WTC11 (cell line): ENCODE data around the gene NOC2L. TPM values are rescaled to one million over a fixed set of nuclear protein-coding genes. Genes with fewer than 3 reads are reported as not detected.

Experiments
- E2F4 ChIP-seq: sonication (generic); formaldehyde crosslinking; IDR thresholded peaks from 2 replicates; pipeline ENCODE4 v1.8.1; 2022; ENCODE audit warnings: low read depth, mild to moderate bottlenecking, moderate library complexity, missing genetic modification reagents, borderline replicate concordance
- ELF4 ChIP-seq: sonication (generic); formaldehyde crosslinking; IDR thresholded peaks from 2 replicates; pipeline ENCODE4 v1.8.1; 2022; ENCODE audit warnings: low read depth, mild to moderate bottlenecking, moderate library complexity, missing genetic modification reagents
- ETV6 ChIP-seq: sonication (generic); formaldehyde crosslinking; IDR thresholded peaks from 2 replicates; pipeline ENCODE4 v1.8.1; 2022; ENCODE audit warnings: mild to moderate bottlenecking, missing genetic modification reagents
- FOXJ3 ChIP-seq: sonication (generic); formaldehyde crosslinking; IDR thresholded peaks from 2 replicates; pipeline ENCODE4 v1.9.0; 2021; ENCODE audit warnings: missing genetic modification reagents, mild to moderate bottlenecking, borderline replicate concordance
- GRHL2 ChIP-seq: fragments of 250-450 bp; sonication (Bioruptor Pico); IDR thresholded peaks from 2 replicates; pipeline ENCODE4 v1.8.0; 2022; ENCODE audit warnings: mild to moderate bottlenecking, moderate library complexity; ENCODE audit not compliant: insufficient replicate concordance, severe bottlenecking
- HMGA2 ChIP-seq: fragments of 250-450 bp; sonication (Bioruptor Pico); IDR thresholded peaks from 2 replicates; pipeline ENCODE4 v1.4.0; 2021; ENCODE audit warnings: mild to moderate bottlenecking, moderate library complexity
- JAZF1 ChIP-seq: fragments of 250-450 bp; sonication (Bioruptor Pico); IDR thresholded peaks from 2 replicates; pipeline ENCODE4 v1.9.0; 2021; ENCODE audit warnings: moderate library complexity, mild to moderate bottlenecking, inconsistent platforms
- MXD4 ChIP-seq: fragments of 250-450 bp; sonication (Bioruptor Pico); IDR thresholded peaks from 2 replicates; pipeline ENCODE4 v1.8.0; 2021; ENCODE audit warnings: mild to moderate bottlenecking, moderate library complexity, borderline replicate concordance
- NFATC4 ChIP-seq: fragments of 250-450 bp; sonication (Bioruptor Pico); IDR thresholded peaks from 2 replicates; pipeline ENCODE4 v1.9.0; 2021; ENCODE audit warnings: mild to moderate bottlenecking
- NFE2L1 ChIP-seq: sonication (generic); formaldehyde crosslinking; IDR thresholded peaks from 2 replicates; pipeline ENCODE4 v1.8.1; 2023; ENCODE audit warnings: missing genetic modification reagents
- OVOL2 ChIP-seq: fragments of 250-450 bp; sonication (Bioruptor Pico); IDR thresholded peaks from 2 replicates; pipeline ENCODE4 v1.9.0; 2021; ENCODE audit warnings: mild to moderate bottlenecking, borderline replicate concordance
- PRRX2 ChIP-seq: fragments of 250-450 bp; sonication (Bioruptor Pico); IDR thresholded peaks from 2 replicates; pipeline ENCODE4 v1.8.0; 2021; ENCODE audit warnings: mild to moderate bottlenecking
- RELA ChIP-seq: sonication (generic); formaldehyde crosslinking; IDR thresholded peaks from 2 replicates; pipeline ENCODE4 v1.8.1; 2022; ENCODE audit warnings: missing genetic modification reagents, mild to moderate bottlenecking, borderline replicate concordance
- RORB ChIP-seq: fragments of 250-450 bp; sonication (Bioruptor Pico); IDR thresholded peaks from 2 replicates; pipeline ENCODE4 v1.9.0; 2021; ENCODE audit warnings: mild to moderate bottlenecking
- SMAD4 ChIP-seq: sonication (generic); formaldehyde crosslinking; IDR thresholded peaks from 2 replicates; pipeline ENCODE4 v1.8.0; 2022; ENCODE audit warnings: mild to moderate bottlenecking, missing genetic modification reagents
- TEAD4 ChIP-seq: sonication (generic); formaldehyde crosslinking; IDR thresholded peaks from 2 replicates; pipeline ENCODE4 v1.8.0; 2022; ENCODE audit warnings: mild to moderate bottlenecking, missing genetic modification reagents
- TP53 ChIP-seq: sonication (generic); formaldehyde crosslinking; IDR thresholded peaks from 2 replicates; pipeline ENCODE4 v1.8.1; 2023; ENCODE audit warnings: mild to moderate bottlenecking, missing genetic modification reagents
- ZBTB43 ChIP-seq: sonication (generic); formaldehyde crosslinking; IDR thresholded peaks from 2 replicates; pipeline ENCODE4 v1.8.1; 2023; ENCODE audit warnings: mild to moderate bottlenecking, missing genetic modification reagents
- ZNF232 ChIP-seq: sonication (generic); formaldehyde crosslinking; IDR thresholded peaks from 2 replicates; pipeline ENCODE4 v1.8.0; 2022; ENCODE audit warnings: mild to moderate bottlenecking, missing genetic modification reagents
- ZNF317 ChIP-seq: sonication (generic); formaldehyde crosslinking; IDR thresholded peaks from 2 replicates; pipeline ENCODE4 v1.8.1; 2023; ENCODE audit warnings: low read depth, mild to moderate bottlenecking, moderate library complexity, missing genetic modification reagents, borderline replicate concordance
- ZNF423 ChIP-seq: fragments of 250-450 bp; sonication (Bioruptor Pico); IDR thresholded peaks from 2 replicates; pipeline ENCODE4 v2.1.2; 2022; ENCODE audit warnings: mild to moderate bottlenecking, moderate library complexity
- ZNF512 ChIP-seq: sonication (generic); formaldehyde crosslinking; IDR thresholded peaks from 2 replicates; pipeline ENCODE4 v1.8.1; 2022; ENCODE audit warnings: missing genetic modification reagents, borderline replicate concordance
- ZNF532 ChIP-seq: fragments of 250-450 bp; sonication (Bioruptor Pico); IDR thresholded peaks from 2 replicates; pipeline ENCODE4 v1.9.0; 2021; ENCODE audit warnings: mild to moderate bottlenecking, borderline replicate concordance
- total RNA-seq: library from RNA; stranded (reverse); gene quantifications from 3 replicates; pipeline ENCODE4 v1.2.3, GENCODE V29; 2021
- TF ChIP-seq, protein P1 (sequence below): fragments of 250-450 bp; sonication (Bioruptor Pico); conservative IDR thresholded peaks from 2 replicates; pipeline ENCODE4 v1.9.0; 2021; ENCODE audit warnings: mild to moderate bottlenecking
- TF ChIP-seq, protein P2 (sequence below): sonication (generic); formaldehyde crosslinking; IDR thresholded peaks from 2 replicates; pipeline ENCODE4 v1.8.0; 2023; ENCODE audit warnings: mild to moderate bottlenecking, missing genetic modification reagents
- TF ChIP-seq, protein P3 (sequence below): fragments of 250-450 bp; sonication (Bioruptor Pico); IDR thresholded peaks from 2 replicates; pipeline ENCODE4 v2.1.2; 2022; ENCODE audit warnings: mild to moderate bottlenecking, moderate library complexity

NOC2L gene
- total RNA-seq, 1 experiment from 2014 or later = 182 TPM

- TF ChIP-seq RELA (CRISPR knock-in tag) (no peak), ZNF232 (no peak), SMAD4 (CRISPR knock-in tag) (no peak), TEAD4 (CRISPR knock-in tag) (no peak), OVOL2 (CRISPR knock-in tag) (no peak), HMGA2 (CRISPR knock-in tag) (no peak), PRRX2 (no peak), ELF4 (CRISPR knock-in tag) (no peak), JAZF1 (CRISPR knock-in tag) (no peak), TP53 (CRISPR knock-in tag) (no peak), NFE2L1 (CRISPR knock-in tag) (no peak), ZNF512 (CRISPR knock-in tag) (no peak), GRHL2 (CRISPR knock-in tag) (no peak), FOXJ3 (CRISPR knock-in tag) (no peak), ZNF317 (no peak), ZBTB43 (no peak), ZNF423 (CRISPR knock-in tag) (no peak), NFATC4 (CRISPR knock-in tag) (no peak), RORB (CRISPR knock-in tag) (no peak), ZNF532 (CRISPR knock-in tag) (no peak), ETV6 (CRISPR knock-in tag) (0 out of 2 replicates have a peak, but pooled peaks have one; percentile 55), MXD4 (CRISPR knock-in tag) (no peak), E2F4 (CRISPR knock-in tag) (no peak)
- TF ChIP-seq, protein P1, sequence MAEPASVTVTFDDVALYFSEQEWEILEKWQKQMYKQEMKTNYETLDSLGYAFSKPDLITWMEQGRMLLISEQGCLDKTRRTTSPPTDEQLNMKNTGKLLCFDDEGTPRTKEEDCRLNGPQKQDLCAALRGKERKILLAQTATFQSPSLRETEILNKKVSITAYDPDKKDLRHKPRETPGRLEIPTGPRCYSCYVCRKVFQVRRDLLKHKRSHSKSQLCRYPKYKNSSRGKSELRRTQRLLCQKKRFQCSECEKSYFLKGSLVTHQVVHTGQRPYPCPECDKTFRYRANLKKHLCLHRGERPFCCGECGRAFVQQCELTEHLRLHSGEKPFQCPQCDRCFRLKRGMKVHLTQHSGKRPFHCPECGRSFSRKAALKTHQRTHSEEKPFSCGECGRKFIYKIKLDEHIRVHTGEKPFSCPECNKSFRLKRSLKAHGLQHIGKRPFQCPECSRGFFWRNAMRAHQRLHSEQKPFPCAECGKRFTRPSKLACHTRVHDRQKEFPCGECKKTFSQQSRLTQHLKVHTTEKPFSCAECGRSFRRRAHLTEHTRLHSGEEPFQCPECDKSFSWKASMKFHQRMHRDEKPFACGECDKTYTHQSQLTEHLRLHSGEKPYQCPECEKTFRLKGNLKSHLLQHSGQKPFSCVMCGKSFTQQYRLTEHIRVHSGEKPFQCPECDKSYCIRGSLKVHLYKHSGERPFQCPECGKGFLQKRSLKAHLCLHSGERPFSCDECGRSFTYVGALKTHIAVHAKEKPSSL (CRISPR knock-in tag) = no peak
- TF ChIP-seq, protein P2, sequence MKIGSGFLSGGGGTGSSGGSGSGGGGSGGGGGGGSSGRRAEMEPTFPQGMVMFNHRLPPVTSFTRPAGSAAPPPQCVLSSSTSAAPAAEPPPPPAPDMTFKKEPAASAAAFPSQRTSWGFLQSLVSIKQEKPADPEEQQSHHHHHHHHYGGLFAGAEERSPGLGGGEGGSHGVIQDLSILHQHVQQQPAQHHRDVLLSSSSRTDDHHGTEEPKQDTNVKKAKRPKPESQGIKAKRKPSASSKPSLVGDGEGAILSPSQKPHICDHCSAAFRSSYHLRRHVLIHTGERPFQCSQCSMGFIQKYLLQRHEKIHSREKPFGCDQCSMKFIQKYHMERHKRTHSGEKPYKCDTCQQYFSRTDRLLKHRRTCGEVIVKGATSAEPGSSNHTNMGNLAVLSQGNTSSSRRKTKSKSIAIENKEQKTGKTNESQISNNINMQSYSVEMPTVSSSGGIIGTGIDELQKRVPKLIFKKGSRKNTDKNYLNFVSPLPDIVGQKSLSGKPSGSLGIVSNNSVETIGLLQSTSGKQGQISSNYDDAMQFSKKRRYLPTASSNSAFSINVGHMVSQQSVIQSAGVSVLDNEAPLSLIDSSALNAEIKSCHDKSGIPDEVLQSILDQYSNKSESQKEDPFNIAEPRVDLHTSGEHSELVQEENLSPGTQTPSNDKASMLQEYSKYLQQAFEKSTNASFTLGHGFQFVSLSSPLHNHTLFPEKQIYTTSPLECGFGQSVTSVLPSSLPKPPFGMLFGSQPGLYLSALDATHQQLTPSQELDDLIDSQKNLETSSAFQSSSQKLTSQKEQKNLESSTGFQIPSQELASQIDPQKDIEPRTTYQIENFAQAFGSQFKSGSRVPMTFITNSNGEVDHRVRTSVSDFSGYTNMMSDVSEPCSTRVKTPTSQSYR (CRISPR knock-in tag) = no peak
- TF ChIP-seq, protein P3, sequence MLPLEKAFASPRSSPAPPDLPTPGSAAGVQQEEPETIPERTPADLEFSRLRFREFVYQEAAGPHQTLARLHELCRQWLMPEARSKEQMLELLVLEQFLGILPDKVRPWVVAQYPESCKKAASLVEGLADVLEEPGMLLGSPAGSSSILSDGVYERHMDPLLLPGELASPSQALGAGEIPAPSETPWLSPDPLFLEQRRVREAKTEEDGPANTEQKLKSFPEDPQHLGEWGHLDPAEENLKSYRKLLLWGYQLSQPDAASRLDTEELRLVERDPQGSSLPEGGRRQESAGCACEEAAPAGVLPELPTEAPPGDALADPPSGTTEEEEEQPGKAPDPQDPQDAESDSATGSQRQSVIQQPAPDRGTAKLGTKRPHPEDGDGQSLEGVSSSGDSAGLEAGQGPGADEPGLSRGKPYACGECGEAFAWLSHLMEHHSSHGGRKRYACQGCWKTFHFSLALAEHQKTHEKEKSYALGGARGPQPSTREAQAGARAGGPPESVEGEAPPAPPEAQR (CRISPR knock-in tag) = no peak
Measured at GRCh38 chr1:966704-967300, 7.7 kb upstream of the NOC2L start (continued).
